Heart left ventricle (tissue), 13 donors: Measurements from ENCODE around the gene MUC4.

Experiments used
- CTCF ChIP-seq, 12 donors: fragments of 200-600 bp; sonication (generic) in 4 of 12; IDR thresholded peaks; one replicate each; pipeline versions ENCODE4 v1.5.0 to v1.8.0; 2018 to 2022; ENCODE audit warnings: antibody characterized with exemption in 12 of 12, mild to moderate bottlenecking in 5 of 12
- POLR2A ChIP-seq, 2 donors: fragments of 450-650 bp; IDR thresholded peaks; one replicate each; pipeline ENCODE4 v1.6.1; 2017; ENCODE audit warnings: antibody characterized with exemption in 2 of 2, mild to moderate bottlenecking in 2 of 2, moderate library complexity in 2 of 2
- donor health status: ischemic (EF 13 %, LVEDD 7.1; RV severe dilation, severe dysfunction).
- donor health status: DM: no; HTN: yes; CAD: no.
- donor health status: DM: no; HTN: no; CAD: no.
- donor health status: ischemic (EF 25% LVEDD 6.9; RV normal size, moderate dysfunction).
- donor health status: ischemic (EF 25% LVEDD 5.7; RV mildly dilated, moderate dysfunction).
- donor health status: ischemic (EF 35%, LVEDD 5.7; RV mildly dilated, moderate dysfunction).
- donor health status: nonischemic (EF 11% LVEDD 7.7; RV severe dilation, severe dysfunction).
- donor health status: DM: yes; HTN: yes; CAD: no.
- donor health status: PGD.
- donor health status: ischemic (EF 29% LVEDD 5.4; RV normal size, mild dysfunction).
- donor health status: nonischemic (EF 23%, LVEDD 6.1; RV moderate dilation, normal function).

- TF ChIP-seq POLR2A (IDR thresholded peaks at IDR 0.05) (no peak), CTCF (IDR thresholded peaks at IDR 0.05) (no peak)
These were observed 96.6 kb downstream of the MUC4 start for GRCh38 chr3:195715134-195715533.
